ENCODE results near the gene C12orf57.

C12orf57 gene

DNA sequence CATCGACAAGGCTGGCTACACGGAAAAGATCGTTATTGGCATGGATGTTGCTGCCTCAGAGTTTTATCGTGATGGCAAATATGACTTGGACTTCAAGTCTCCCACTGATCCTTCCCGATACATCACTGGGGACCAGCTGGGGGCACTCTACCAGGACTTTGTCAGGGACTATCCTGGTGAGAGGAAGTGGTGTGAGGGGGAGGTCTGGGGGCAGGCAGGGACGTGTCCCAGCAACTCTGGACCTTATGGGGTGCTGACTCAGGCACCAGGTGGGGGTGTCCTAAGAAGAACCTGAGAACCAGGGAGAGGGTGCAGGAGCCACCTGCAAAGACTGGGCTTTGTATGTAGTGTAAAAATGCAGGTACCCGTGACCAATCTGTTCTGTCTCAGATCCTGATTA is 24.2 kb upstream of the C12orf57 start:
- no peak for DNase-seq

DNA sequence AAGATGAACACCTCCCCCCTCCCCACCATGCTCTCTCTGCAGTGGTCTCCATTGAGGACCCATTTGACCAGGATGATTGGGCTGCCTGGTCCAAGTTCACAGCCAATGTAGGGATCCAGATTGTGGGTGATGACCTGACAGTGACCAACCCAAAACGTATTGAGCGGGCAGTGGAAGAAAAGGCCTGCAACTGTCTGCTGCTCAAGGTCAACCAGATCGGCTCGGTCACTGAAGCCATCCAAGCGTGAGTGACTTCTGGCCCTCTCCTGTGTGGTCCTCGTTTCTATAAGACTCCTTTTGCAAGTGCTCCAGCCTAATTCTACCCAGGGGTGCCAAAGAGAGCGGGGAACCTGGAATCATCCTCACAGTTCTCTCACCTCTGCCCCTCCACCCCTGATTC is 22.3 kb upstream of the C12orf57 start:
- no peak for DNase-seq

DNA sequence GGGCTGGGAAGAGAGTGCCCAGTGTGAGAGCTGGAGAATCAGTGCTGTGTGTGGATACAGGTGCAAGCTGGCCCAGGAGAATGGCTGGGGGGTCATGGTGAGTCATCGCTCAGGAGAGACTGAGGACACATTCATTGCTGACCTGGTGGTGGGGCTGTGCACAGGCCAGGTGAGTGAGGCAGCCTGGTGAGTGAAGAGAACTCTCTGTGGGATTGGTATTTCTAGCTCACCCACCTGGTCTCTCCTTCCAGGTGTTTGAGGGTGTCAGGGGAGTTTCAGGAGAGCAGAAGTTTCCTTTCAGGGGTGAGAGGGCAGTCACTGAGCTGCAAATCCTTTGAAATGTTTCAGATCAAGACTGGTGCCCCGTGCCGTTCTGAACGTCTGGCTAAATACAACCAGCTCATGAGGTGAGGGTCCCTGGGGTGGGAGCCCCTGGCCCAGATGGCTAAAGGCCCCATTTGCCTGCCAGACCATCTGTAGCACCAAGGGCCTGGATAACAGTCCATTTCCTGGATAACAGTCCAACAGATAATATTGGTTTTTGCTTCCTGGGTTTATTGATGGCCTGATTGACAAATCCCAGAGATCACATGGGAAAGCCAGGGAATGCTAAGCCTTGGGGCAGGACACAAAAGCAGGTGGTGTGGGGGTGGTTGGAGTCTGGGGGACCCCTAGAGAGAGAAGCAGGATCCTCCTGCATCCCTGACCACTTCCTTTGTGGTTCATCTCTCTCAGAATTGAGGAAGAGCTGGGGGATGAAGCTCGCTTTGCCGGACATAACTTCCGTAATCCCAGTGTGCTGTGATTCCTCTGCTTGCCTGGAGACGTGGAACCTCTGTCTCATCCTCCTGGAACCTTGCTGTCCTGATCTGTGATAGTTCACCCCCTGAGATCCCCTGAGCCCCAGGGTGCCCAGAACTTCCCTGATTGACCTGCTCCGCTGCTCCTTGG is 21.6 kb upstream of the C12orf57 start:
- DNase-seq: no peak

DNA sequence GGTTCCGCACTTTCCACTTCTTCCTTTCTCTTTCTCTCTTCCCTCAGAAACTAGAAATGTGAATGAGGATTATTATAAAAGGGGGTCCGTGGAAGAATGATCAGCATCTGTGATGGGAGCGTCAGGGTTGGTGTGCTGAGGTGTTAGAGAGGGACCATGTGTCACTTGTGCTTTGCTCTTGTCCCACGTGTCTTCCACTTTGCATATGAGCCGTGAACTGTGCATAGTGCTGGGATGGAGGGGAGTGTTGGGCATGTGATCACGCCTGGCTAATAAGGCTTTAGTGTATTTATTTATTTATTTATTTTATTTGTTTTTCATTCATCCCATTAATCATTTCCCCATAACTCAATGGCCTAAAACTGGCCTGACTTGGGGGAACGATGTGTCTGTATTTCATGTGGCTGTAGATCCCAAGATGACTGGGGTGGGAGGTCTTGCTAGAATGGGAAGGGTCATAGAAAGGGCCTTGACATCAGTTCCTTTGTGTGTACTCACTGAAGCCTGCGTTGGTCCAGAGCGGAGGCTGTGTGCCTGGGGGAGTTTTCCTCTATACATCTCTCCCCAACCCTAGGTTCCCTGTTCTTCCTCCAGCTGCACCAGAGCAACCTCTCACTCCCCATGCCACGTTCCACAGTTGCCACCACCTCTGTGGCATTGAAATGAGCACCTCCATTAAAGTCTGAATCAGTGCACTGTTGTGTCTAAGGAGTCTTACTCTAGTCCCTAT is 20.7 kb upstream of the C12orf57 start:
- DNase-seq: no peak

DNA sequence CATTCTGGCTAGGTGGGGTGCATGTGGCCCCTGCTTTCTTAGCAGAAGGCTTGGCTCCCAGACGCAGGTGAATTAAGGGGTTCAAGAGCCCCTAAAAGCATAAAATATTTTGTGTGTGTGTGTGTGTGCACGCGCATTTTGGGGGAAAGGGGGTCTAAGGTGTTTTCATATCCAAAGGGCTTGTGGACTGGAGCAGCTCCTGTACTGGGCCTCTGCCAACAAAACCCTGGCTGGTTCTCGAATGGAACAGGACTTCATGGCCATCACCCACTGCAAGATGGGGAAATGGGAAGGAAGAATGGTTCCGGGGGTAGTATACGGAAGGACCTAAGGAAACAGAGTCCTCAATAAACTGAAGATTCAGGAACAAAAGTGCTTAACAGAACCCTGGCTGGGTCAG is 20.0 kb upstream of the C12orf57 start:
- DNase-seq: no peak

DNA sequence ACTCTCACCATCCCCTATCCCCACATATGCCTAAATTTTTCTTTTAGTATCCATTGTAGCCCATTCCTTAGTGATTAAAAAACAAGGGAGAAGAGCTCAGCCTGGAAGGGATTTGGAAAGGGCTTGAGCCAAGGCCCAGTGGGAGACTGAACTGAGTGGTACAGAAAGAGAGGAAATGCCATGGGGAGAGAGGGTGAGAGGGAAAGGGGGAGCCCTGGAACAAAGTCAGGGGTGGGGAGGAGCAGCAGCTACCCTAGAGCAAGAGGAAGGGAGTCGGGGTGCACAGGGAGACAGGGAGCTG is 18.6 kb upstream of the C12orf57 start:
- no peak for DNase-seq

DNA sequence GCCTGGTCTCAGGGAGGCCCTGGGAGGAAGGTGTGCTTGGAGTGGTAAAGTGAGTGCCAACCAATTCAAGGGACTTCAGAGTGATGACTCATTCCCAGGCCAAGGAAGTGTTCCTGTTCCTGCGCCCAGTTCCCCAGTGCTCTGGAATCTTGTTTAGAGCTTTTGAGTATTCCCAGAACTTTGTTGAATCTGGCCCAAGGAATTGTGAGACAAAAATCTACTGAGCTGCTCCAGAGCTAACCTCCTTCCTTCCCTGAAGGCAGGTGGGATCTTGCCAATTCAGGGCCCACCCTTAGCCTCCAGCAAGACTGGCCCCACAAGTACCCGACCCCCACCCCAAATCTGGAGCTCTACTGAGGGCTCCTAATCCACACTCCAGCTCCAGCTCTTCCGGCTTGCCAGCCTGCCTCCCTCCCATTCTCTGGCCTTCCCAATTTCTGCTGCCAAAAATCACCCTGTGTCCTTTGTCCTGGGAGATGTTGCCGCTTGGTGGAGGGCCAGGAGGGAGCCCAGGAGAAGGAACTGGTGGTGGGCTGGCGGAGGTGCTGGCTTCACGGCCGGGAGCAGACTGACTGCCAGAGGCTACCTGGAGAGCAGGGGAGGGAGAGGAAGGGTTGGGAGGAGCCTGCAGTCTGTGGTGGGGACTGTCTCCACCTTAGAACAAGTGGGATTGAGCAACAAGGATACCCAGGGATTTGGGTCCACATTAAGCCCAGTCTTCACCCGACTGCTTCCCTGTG is 18.1 kb upstream of the C12orf57 start:
- peak; percentile 47 for DNase-seq

DNA sequence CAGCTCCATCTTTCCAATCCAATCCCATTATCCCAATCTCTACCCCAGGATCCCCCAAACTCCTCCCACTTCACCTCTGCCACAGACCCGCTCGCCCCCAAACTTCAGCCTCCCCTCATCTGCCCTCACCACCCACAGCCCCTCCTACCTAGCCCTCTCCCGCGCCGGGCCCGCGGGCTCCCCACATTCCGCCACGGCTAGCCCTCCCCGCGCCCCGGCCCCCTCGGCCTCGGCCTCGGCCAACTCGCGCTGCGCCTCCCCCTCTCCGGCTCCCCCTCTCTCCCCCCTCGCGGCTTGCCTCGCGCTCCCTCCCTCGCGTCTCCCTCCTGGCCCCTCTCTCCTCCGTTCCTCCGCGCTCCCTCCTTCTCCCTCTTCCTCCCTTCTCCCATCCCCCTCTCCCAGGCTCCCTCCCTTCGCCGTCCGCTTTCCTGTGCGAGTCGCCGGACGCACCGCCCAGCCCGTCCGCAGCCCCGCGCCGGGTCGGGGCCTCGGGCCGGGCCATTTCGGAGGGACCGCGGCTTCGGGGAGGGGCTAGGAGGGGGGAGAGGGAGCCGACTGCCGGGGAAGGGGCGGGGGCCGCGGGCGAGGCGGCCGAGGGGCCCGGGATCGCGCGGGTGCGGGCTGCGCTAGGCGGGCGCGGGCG is 16.3 kb upstream of the C12orf57 start, which contains the start of gene ATN1:
TSS of gene ATN1 (plus strand) at position 581 of the 643 bp plus-strand sequence. CDS start 6,043 bp downstream, outside the sequence.
- peak; percentile 59 for DNase-seq

DNA sequence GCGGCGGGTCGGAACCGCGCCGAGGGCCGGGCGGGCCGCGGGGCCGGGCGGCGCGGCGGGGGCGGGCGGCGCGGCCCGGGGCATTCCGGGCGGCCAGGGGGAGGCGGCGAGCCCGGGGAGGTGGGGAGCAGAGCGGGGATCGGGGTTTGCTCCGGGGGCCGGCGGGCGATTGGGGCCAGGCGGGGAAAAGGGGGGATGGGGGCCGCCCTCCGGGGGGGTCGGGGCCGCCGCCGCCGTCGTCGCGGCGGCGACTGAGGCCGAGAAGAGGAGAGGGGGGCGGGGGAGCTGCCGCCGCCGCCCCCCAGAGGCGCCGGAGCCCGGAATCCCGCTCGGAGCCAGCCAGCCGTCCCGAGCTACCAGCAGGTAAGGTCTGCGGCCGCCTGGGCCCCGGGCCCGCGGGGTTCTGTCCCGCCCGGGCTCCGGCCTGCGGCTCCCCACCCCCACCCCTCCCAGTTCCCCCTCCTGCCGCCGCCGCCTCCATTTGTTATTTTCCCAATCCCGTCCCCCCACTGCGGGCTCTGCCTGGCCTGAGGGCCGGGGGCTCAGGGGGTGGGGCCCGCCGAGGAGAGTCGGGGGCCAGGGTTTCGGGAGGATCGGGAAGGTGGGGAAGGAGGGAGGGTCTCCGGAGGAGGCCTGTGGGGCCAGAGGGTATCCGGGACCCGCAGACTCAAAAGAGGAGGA is 15.7 kb upstream of the C12orf57 start:
- DNase-seq: no peak

DNA sequence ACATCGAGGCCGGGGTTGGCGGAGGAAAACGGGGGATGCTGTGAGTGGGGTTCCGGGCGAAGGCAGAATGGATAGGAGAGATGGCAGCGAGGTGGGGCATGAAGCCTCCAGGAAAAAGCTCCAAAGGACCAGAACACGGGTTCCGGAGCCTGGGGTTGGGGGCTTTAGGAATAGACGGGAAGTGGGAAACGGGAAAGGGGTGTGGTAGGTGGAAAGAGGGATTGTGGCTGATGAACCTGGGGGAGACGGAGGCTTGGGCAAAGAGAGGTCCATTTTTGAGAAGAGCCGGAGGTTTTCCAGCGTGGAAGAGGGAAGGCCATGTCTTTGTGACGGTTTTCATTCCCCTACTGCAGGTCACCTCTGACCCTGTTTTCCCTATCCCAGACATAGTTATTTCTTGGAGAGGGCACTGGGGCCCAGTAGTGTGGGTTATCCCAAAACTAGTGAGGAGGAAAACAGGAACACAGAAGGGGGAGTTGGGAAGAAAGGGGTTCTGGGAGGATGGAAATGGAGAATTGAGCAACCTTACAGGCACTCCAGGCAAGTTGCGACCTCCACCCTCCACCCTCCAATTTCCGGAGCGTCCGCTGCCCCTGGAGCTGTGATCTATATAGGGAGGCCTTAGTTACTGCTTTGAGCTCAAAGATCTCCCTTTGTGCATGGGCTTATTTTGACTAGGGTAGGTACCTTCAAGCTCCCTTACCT is 15.0 kb upstream of the C12orf57 start:
- no peak for DNase-seq

DNA sequence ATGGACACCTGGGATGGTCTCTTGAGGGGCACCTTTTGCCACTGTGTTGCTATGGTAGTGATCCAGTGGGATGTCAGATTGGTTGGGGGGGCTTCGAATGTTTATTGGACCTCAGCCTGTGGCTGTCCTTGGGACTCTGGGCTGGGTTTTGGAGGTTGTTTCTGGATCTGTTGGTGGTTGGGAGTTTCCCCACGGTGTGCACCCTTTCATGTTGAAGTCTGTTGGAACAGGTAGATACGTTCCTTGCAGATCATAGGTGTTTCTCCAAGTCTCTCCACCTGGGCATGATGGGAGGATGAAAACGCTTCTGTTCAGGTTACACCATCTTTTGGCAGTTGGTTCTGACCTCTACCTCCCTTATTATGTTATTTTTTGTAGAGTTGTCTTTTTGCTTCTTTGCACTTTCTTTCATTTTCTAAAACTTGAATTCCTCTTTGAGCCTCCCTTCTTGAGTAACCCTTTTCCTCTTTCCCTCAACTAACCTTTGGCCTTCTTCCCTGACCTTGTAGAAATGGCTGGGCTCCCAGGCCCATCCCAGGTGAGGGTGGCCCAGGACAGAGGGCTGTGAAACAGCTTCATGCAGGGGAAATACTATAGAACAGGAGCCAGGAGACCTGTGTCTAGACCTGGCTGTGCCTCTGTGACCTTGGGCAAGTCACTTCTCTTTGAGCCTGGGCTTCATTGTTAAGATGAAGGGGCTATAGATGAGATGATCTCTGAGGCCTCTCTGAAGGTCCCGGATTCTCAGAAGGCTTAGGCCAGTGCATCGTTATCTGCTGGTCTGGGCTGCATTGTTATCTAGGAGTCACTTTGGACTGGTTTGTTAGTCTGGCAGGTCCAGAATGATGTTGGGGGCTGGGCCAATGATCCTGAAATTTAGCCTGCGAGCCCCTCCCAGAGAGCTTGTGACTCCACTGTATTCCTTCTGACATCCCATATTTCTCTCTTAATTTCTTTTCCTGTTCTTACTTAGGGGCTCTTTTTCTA is 14.1 kb upstream of the C12orf57 start:
- no peak for DNase-seq

DNA sequence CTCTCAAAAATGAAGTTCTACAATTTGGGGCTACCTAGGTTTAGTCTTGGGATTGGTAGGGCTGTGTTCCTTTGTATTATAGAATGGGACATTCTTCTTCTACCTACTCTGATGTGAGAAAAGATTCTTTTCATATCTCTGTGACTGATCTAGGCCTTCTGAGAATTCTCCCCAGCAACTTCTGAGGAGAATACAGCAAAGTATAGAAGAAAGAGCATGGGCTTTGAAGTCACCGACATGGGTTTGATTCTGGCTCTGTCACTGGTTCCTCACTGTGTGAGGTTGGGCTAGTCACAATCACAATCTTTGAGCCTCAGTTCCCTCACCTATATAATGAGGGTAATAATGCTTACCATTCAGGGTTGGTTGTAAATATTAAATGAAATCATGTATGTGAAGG is 11.1 kb upstream of the C12orf57 start:
- no peak for DNase-seq

DNA sequence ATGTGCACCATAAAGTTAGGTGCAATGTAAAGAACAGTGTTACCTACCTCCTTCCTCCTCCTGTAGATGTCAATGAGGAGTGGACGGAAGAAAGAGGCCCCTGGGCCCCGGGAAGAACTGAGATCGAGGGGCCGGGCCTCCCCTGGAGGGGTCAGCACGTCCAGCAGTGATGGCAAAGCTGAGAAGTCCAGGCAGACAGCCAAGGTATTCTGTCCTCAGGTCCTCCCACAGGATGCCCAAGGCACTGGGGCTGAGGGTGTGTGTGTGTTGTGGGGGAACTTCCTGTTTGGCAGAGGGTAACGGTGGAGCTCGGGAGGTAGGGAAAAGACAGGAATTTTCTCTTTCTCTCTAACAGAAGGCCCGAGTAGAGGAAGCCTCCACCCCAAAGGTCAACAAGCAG is 9.7 kb upstream of the C12orf57 start:
- no peak for DNase-seq

DNA sequence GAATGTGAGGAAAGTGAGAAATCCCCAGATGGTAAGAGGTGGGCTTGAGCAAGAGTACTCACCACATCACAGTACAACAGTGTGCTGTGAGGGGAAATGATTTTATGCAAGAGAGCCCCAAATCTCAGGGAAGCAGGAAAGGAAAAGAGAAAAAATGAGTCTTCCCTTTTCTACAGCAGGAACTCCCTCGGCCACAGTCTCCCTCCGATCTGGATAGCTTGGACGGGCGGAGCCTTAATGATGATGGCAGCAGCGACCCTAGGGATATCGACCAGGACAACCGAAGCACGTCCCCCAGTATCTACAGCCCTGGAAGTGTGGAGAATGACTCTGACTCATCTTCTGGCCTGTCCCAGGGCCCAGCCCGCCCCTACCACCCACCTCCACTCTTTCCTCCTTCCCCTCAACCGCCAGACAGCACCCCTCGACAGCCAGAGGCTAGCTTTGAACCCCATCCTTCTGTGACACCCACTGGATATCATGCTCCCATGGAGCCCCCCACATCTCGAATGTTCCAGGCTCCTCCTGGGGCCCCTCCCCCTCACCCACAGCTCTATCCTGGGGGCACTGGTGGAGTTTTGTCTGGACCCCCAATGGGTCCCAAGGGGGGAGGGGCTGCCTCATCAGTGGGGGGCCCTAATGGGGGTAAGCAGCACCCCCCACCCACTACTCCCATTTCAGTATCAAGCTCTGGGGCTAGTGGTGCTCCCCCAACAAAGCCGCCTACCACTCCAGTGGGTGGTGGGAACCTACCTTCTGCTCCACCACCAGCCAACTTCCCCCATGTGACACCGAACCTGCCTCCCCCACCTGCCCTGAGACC is 8.2 kb upstream of the C12orf57 start:
- no peak for DNase-seq

DNA sequence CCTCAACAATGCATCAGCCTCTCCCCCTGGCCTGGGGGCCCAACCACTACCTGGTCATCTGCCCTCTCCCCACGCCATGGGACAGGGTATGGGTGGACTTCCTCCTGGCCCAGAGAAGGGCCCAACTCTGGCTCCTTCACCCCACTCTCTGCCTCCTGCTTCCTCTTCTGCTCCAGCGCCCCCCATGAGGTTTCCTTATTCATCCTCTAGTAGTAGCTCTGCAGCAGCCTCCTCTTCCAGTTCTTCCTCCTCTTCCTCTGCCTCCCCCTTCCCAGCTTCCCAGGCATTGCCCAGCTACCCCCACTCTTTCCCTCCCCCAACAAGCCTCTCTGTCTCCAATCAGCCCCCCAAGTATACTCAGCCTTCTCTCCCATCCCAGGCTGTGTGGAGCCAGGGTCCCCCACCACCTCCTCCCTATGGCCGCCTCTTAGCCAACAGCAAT is 7.6 kb upstream of the C12orf57 start:
- no peak for DNase-seq

DNA sequence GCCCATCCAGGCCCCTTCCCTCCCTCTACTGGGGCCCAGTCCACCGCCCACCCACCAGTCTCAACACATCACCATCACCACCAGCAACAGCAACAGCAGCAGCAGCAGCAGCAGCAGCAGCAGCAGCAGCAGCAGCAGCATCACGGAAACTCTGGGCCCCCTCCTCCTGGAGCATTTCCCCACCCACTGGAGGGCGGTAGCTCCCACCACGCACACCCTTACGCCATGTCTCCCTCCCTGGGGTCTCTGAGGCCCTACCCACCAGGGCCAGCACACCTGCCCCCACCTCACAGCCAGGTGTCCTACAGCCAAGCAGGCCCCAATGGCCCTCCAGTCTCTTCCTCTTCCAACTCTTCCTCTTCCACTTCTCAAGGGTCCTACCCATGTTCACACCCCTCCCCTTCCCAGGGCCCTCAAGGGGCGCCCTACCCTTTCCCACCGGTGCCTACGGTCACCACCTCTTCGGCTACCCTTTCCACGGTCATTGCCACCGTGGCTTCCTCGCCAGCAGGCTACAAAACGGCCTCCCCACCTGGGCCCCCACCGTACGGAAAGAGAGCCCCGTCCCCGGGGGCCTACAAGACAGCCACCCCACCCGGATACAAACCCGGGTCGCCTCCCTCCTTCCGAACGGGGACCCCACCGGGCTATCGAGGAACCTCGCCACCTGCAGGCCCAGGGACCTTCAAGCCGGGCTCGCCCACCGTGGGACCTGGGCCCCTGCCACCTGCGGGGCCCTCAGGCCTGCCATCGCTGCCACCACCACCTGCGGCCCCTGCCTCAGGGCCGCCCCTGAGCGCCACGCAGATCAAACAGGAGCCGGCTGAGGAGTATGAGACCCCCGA is 7.0 kb upstream of the C12orf57 start:
- DNase-seq: no peak

DNA sequence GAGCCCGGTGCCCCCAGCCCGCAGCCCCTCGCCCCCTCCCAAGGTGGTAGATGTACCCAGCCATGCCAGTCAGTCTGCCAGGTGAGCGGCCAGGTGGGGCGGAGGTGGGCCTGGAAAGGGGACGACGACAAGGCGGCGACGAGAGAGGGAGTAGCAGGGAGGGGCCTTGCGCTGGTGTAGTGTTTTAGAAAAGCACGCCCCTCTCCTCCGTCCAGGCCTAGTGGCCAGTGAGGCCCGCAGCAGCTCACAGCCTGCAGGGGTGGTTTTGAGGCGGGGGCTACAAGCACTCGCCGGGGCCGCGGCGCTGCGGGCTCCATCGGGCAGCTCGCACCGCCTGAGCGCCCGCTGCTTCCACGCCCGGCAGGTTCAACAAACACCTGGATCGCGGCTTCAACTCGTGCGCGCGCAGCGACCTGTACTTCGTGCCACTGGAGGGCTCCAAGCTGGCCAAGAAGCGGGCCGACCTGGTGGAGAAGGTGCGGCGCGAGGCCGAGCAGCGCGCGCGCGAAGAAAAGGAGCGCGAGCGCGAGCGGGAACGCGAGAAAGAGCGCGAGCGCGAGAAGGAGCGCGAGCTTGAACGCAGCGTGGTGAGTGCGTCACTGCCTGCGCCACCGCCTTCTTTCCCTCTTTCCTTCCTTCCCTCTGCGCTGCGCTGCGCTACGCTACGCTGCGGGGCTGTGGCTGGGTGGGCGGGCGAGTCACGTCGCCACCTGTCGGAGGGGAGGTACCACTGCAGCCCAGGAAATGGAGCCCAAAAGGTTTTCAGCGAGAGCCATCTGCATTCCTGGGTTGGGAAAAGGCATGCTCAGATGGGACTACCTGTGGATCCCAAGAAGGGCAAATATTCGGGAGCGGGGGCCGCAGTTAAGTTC is 6.1 kb upstream of the C12orf57 start:
- peak; percentile 96 for DNase-seq
